HUES48 (cell line): Measurements from ENCODE around the gene PSAPL1.

ENCODE experiments used
- H3K27ac ChIP-seq: one replicate; pipeline ENCODE4 v1.7.0; 2013; ENCODE audit warnings: low read depth, low read length, inconsistent platforms
- H3K27me3 ChIP-seq: 2 replicates; pipeline ENCODE4 v1.6.1; 2013; ENCODE audit warnings: mild to moderate bottlenecking, low read length; ENCODE audit not compliant: control insufficient read depth, insufficient read depth
- H3K36me3 ChIP-seq: 2 replicates; pipeline ENCODE4 v1.6.1; 2013; ENCODE audit warnings: low read length; ENCODE audit not compliant: control insufficient read depth, insufficient read depth
- H3K4me1 ChIP-seq: 2 replicates; pipeline ENCODE4 v1.6.1; 2013; ENCODE audit warnings: mild to moderate bottlenecking, low read length; ENCODE audit not compliant: control insufficient read depth, insufficient read depth
- H3K4me3 ChIP-seq: 2 replicates; pipeline ENCODE4 v1.5.1; 2013; ENCODE audit warnings: mild to moderate bottlenecking, low read depth, low read length
- H3K9ac ChIP-seq: 2 replicates; pipeline ENCODE4 v1.6.1; 2013; ENCODE audit warnings: mild to moderate bottlenecking, low read depth, low read length, moderate library complexity
- H3K9me3 ChIP-seq: 2 replicates; pipeline ENCODE4 v1.6.1; 2013; ENCODE audit warnings: low read length; ENCODE audit not compliant: control insufficient read depth, insufficient read depth

Gene PSAPL1

GRCh38 chr4:7403001-7403400, 31.7 kb downstream of the PSAPL1 start:
- H3K36me3 ChIP-seq = no peaks in the 10 kb centered on the region
- H3K27ac ChIP-seq = no peak overlapping the region
- H3K4me1 ChIP-seq = no peaks in the 10 kb centered on the region
- H3K9me3 ChIP-seq = no peaks in the 10 kb centered on the region
- H3K27me3 ChIP-seq = no peaks in the 10 kb centered on the region; the same call in 1 of the 2 replicates
- H3K9ac ChIP-seq = no peak overlapping the region
- no peak overlapping the region for H3K4me3 ChIP-seq

DNA sequence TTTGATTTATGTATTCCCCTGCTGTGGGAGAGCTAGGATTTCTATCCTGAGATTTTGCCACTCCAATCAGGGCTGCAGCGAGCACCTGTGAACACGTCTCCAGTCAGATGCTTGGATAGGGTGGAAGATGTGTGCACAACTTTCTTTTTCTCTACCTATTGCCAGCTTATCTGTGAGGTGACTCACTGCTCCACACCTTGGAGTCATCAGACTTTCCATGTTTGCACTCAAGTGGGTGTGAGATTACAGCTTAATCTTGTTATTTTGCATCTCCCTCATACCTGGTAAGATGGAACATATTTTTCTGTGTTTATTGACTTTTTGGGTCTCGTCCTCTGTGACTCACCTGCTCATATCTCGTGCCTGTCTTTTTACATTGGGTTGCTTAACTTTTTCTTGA, 32.2 kb downstream of the PSAPL1 start:
- Histone ChIP-seq H3K27me3 (no peaks in the 10 kb centered on the region; the same call in 1 of the 2 replicates), H3K4me1 (no peaks in the 10 kb centered on the region), H3K27ac (no peak overlapping the region)

DNA sequence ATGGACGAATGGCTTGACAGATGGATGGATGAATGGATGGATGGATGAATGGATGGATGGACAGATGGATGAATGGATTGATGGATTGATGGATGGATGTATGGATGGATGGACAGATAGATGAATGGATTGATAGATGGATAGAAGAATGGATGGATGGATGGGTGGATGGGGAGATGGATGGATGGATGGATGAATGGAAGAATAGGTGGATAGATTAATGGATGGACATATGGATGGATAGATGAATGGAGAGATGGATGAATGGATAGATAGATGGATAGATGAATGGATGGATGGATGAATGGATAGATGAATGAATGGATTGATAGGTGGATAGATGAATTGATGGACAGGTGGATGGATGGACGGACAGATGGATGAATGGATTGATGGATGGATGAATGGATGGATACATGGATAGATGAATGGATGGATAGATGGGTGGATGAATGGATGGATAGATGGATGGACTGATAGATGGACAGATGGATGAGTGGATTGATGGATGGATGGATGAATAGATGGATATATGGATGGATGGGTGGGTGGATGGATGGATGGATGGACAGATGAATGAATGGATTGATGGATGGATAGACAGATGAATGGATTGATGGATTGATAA, 33.9 kb downstream of the PSAPL1 start:
- no peaks in the 10 kb centered on the region for H3K4me1 ChIP-seq
- H3K4me3 ChIP-seq = no peak overlapping the region
- no peaks in the 10 kb centered on the region for H3K9me3 ChIP-seq
- H3K27ac ChIP-seq = no peak overlapping the region
- no peaks in the 10 kb centered on the region for H3K36me3 ChIP-seq
- H3K27me3 ChIP-seq = no peaks in the 10 kb centered on the region; the same call in 1 of the 2 replicates
- no peak overlapping the region for H3K9ac ChIP-seq

More for the DNA sequence above, 32.2 kb downstream of the PSAPL1 start:
- Histone ChIP-seq H3K4me3 (no peak overlapping the region), H3K9ac (no peak overlapping the region), H3K9me3 (no peaks in the 10 kb centered on the region), H3K36me3 (no peaks in the 10 kb centered on the region)

- H3K9me3 ChIP-seq = no peaks in the 10 kb centered on the region
- H3K36me3 ChIP-seq = no peaks in the 10 kb centered on the region
- no peaks in the 10 kb centered on the region for H3K4me1 ChIP-seq
- no peak overlapping the region for H3K27ac ChIP-seq
- no peak overlapping the region for H3K4me3 ChIP-seq
- no peaks in the 10 kb centered on the region; the same call in 1 of the 2 replicates for H3K27me3 ChIP-seq
- H3K9ac ChIP-seq = no peak overlapping the region
Measured at GRCh38 chr4:7399440-7400234, 35.1 kb downstream of the PSAPL1 start.

DNA sequence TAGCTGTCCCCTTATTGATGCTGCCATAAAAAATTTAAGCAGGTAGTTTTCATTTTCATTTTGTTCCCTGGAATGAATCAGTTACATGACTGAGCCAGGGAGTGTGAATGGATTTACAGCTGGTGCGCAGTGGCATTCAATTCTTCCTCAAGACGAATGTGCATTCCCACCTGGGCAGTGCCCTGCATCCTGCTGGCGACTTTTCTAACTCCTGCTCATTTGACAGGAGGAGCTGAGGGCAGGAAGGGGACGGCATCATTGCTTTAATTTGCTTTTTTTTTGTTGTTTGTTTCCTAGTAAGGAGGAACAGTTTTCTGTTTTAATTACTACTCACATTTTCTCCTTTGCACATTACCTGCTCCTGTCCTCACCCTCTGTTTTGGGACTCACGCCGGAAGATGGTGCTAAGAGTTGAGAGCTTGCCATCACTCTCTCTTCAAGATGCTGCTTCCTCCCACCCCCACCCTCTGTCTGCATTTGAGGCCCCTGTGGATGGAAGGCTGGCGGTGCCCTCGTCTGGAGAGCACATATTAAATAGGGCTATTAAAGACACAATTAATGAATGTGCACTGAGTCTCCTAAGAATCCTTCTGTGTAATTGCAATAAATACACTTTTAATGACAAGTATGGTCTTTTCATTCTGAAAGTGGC, 35.8 kb downstream of the PSAPL1 start:
- Histone ChIP-seq H3K9me3 (no peaks in the 10 kb centered on the region), H3K27ac (no peak overlapping the region), H3K36me3 (no peaks in the 10 kb centered on the region), H3K9ac (no peak overlapping the region), H3K4me1 (no peaks in the 10 kb centered on the region), H3K4me3 (no peak overlapping the region), H3K27me3 (no peaks in the 10 kb centered on the region; the same call in 1 of the 2 replicates)

DNA sequence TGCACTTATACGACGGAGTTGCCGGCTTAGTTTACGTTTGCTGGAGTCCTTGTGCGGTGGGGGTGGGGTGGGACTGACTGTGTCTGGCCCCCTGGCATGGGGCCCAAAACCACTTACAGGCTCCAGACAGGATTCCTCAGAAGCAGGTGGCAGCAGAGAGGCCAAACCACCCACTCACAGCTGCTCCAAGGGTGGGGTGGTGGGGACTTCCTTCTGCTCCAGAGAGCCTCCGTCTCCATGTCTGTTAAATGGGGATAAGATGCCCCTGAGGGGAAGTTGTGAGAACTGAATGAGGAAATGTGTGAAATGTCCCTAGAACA, 36.7 kb downstream of the PSAPL1 start:
- Histone ChIP-seq H3K4me1 (no peaks in the 10 kb centered on the region), H3K4me3 (no peak overlapping the region), H3K27me3 (no peaks in the 10 kb centered on the region; the same call in 1 of the 2 replicates), H3K27ac (no peak overlapping the region), H3K9ac (no peak overlapping the region), H3K9me3 (no peaks in the 10 kb centered on the region), H3K36me3 (no peaks in the 10 kb centered on the region)

DNA sequence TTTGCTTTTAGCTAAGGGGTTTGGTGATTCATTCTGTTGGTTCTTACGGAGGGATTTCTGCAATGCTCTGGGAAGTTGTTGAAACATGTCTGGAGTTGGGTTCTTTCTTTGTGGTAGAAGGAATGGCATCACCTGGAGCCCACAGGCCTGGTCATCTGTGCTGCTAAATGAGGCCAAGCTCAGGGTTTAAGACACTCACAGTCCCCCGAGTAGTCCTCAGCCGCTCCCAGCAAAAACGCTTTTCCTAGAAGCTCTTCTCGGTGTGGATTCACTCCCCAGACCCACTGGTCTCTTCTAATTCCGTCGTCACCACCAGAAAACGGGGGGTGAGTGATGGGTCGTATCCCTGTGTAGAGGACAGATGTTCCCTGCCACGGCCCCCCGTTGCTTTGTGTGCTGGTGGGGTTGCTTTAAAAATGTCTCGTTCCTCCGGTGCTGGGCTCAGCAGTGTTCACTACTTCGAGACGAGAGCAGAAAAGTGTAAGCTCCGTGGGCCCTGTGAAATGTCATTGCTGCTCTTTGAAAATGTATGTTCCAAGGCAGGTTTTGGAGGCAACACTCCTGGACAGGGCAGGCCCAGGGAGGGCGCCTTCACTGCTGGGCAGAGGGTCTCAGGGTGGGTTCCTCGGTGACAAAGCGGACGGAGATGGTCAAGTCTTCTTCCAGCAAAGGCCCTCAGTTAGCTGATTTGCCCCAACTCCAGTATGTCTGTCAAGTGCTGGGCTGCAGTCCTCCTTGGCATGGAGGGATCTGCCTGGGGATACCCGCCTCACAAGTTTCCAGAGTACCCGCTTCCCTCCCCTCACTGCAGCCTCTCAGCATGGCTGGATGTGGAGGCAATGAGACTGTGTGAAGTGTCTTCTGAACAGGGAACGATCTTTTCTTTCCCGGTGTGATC, 37.3 kb downstream of the PSAPL1 start:
- H3K27ac ChIP-seq = no peak overlapping the region
- no peaks in the 10 kb centered on the region for H3K9me3 ChIP-seq
- no peak overlapping the region for H3K4me3 ChIP-seq
- H3K9ac ChIP-seq = no peak overlapping the region
- H3K27me3 ChIP-seq = no peaks in the 10 kb centered on the region; the same call in 1 of the 2 replicates
- H3K4me1 ChIP-seq = no peaks in the 10 kb centered on the region
- no peaks in the 10 kb centered on the region for H3K36me3 ChIP-seq

DNA sequence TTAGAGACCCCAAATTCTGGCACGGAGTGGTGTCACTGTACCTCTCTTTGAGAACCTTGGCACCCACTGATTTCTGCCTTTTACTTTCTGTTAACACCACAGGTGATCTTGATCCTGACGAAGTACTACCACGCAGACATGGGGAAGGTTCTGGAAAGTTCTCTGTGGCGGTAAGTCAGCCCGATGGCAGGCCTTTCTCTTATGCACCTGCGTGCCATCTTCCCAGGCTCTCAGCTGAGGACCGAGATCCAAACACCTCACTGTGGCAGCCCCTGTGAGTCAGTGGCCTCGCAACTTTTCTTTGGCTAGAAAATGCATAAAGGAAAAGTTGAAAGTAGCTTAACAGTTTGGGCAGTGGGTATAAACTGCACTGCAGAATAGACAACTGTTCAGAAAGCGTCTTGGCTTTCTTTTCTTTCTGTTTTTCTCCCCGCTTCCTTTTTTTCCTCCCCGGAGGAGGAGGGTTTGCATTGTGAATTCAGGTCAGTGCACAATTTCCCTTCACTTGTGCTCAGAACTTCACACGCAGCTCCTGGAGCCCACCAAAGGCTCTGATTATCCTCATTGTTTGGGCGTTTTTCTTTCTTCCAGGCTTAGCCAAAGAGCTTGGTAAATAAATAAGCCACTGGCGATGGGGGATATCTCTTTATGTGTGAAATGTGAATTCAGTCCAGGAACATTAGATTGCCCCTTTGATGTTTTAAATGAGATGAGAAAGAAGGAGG, 38.4 kb downstream of the PSAPL1 start:
- H3K36me3 ChIP-seq = no peaks in the 10 kb centered on the region
- H3K27me3 ChIP-seq = no peaks in the 10 kb centered on the region; the same call in 1 of the 2 replicates
- H3K9ac ChIP-seq = no peak overlapping the region
- H3K9me3 ChIP-seq = no peaks in the 10 kb centered on the region
- H3K4me1 ChIP-seq = no peaks in the 10 kb centered on the region
- no peak overlapping the region for H3K27ac ChIP-seq
- no peak overlapping the region for H3K4me3 ChIP-seq

- H3K27ac ChIP-seq = no peak overlapping the region
- H3K27me3 ChIP-seq = no peaks in the 10 kb centered on the region; the same call in 1 of the 2 replicates
- H3K4me3 ChIP-seq = no peak overlapping the region
- H3K9ac ChIP-seq = no peak overlapping the region
- no peaks in the 10 kb centered on the region for H3K4me1 ChIP-seq
- no peaks in the 10 kb centered on the region for H3K9me3 ChIP-seq
- H3K36me3 ChIP-seq = no peaks in the 10 kb centered on the region
Measured at GRCh38 chr4:7395645-7396044, 39.1 kb downstream of the PSAPL1 start.
